Measurements from ENCODE around the gene SLC10A7.

The SLC10A7 gene

GRCh38 chr4:146294776-146295175 lies 227.0 kb downstream of the SLC10A7 start:
- no peak overlapping the region for H3K9ac ChIP-seq (ENCODE audit: low read length)
- no peak overlapping the region for H3K27ac ChIP-seq (ENCODE audit: low read length)
- no peaks in the 10 kb centered on the region for H3K36me3 ChIP-seq (replicated peaks; ENCODE audit: low read depth, low read length)
- no peaks in the 10 kb centered on the region for H4K20me1 ChIP-seq (ENCODE audit: insufficient read depth, low read length)
- H3K4me2 ChIP-seq (ENCODE audit: low read length), result no peak overlapping the region
- TF ChIP-seq CTCF (IDR thresholded peaks at IDR 0.05; ENCODE audit: low read depth, low read length), result no peak
- TF ChIP-seq EZH2phosphoT487 (IDR thresholded peaks at IDR 0.05; ENCODE audit: low read depth), result no peak
- peaks cover 4% of the 10 kb centered on the region; the same call in 1 of the 2 replicates for H3K4me1 ChIP-seq (ENCODE audit: low read length)
- no peaks in the 10 kb centered on the region for H3K9me3 ChIP-seq (ENCODE audit: insufficient read depth, low read length)
- H3K79me2 ChIP-seq (ENCODE audit: low read length), result no peaks in the 10 kb centered on the region
- H2AFZ ChIP-seq (ENCODE audit: low read depth, low read length), result no peak overlapping the region
- H3K4me3 ChIP-seq (ENCODE audit: low read length), result no peak overlapping the region
- H3K27me3 ChIP-seq (ENCODE audit: low read depth, low read length), result no peaks in the 10 kb centered on the region

GRCh38 chr4:146292508-146292907 lies 229.2 kb downstream of the SLC10A7 start:
- H3K9ac ChIP-seq (ENCODE audit: low read length), result no peak overlapping the region
- TF ChIP-seq CTCF (IDR thresholded peaks at IDR 0.05; ENCODE audit: low read depth, low read length) (no peak), EZH2phosphoT487 (IDR thresholded peaks at IDR 0.05; ENCODE audit: low read depth) (no peak)
- no peak overlapping the region for H3K4me2 ChIP-seq (ENCODE audit: low read length)
- H3K36me3 ChIP-seq (replicated peaks; ENCODE audit: low read depth, low read length), result no peaks in the 10 kb centered on the region
- H4K20me1 ChIP-seq (ENCODE audit: insufficient read depth, low read length), result no peaks in the 10 kb centered on the region
- H3K4me1 ChIP-seq (ENCODE audit: low read length), result peaks cover 4% of the 10 kb centered on the region; the same call in 1 of the 2 replicates
- H3K9me3 ChIP-seq (ENCODE audit: insufficient read depth, low read length), result no peaks in the 10 kb centered on the region
- no peak overlapping the region for H3K4me3 ChIP-seq (ENCODE audit: low read length)
- H3K27me3 ChIP-seq (ENCODE audit: low read depth, low read length), result no peaks in the 10 kb centered on the region
- H2AFZ ChIP-seq (ENCODE audit: low read depth, low read length), result no peak overlapping the region
- no peaks in the 10 kb centered on the region for H3K79me2 ChIP-seq (ENCODE audit: low read length)
- H3K27ac ChIP-seq (ENCODE audit: low read length), result no peak overlapping the region

GRCh38 chr4:146291313-146291712 lies 230.4 kb downstream of the SLC10A7 start:
- Histone ChIP-seq H3K9me3 (ENCODE audit: insufficient read depth, low read length) (no peaks in the 10 kb centered on the region), H2AFZ (ENCODE audit: low read depth, low read length) (no peak overlapping the region), H3K4me1 (ENCODE audit: low read length) (peaks cover 4% of the 10 kb centered on the region; the same call in 1 of the 2 replicates), H3K36me3 (replicated peaks; ENCODE audit: low read depth, low read length) (no peaks in the 10 kb centered on the region), H3K4me2 (ENCODE audit: low read length) (no peak overlapping the region), H3K27me3 (ENCODE audit: low read depth, low read length) (no peaks in the 10 kb centered on the region), H3K9ac (ENCODE audit: low read length) (no peak overlapping the region), H3K4me3 (ENCODE audit: low read length) (no peak overlapping the region), H3K79me2 (ENCODE audit: low read length) (no peaks in the 10 kb centered on the region), H3K27ac (ENCODE audit: low read length) (no peak overlapping the region), H4K20me1 (ENCODE audit: insufficient read depth, low read length) (no peaks in the 10 kb centered on the region)
- TF ChIP-seq EZH2phosphoT487 (IDR thresholded peaks at IDR 0.05; ENCODE audit: low read depth) (no peak), CTCF (IDR thresholded peaks at IDR 0.05; ENCODE audit: low read depth, low read length) (no peak)

GRCh38 chr4:146288193-146288592 lies 233.5 kb downstream of the SLC10A7 start:
- Histone ChIP-seq H3K36me3 (replicated peaks; ENCODE audit: low read depth, low read length) (no peaks in the 10 kb centered on the region), H3K4me1 (ENCODE audit: low read length) (peaks cover 10% of the 10 kb centered on the region), H3K4me2 (ENCODE audit: low read length) (no peak overlapping the region), H4K20me1 (ENCODE audit: insufficient read depth, low read length) (no peaks in the 10 kb centered on the region), H3K4me3 (ENCODE audit: low read length) (no peak overlapping the region), H3K27ac (ENCODE audit: low read length) (no peak overlapping the region), H3K9ac (ENCODE audit: low read length) (no peak overlapping the region), H3K9me3 (ENCODE audit: insufficient read depth, low read length) (no peaks in the 10 kb centered on the region), H2AFZ (ENCODE audit: low read depth, low read length) (no peak overlapping the region), H3K79me2 (ENCODE audit: low read length) (no peaks in the 10 kb centered on the region), H3K27me3 (ENCODE audit: low read depth, low read length) (no peaks in the 10 kb centered on the region)
- TF ChIP-seq EZH2phosphoT487 (IDR thresholded peaks at IDR 0.05; ENCODE audit: low read depth) (no peak), CTCF (IDR thresholded peaks at IDR 0.05; ENCODE audit: low read depth, low read length) (no peak)
